Neuron (in vitro differentiated cells): ENCODE measurements around the gene H6PD.

Source experiments
- H2AFZ ChIP-seq: one replicate; pipeline ENCODE4 v1.6.1; 2013; ENCODE audit warnings: low read depth, mild to moderate bottlenecking, inconsistent platforms, low read length, moderate library complexity
- H3K27me3 ChIP-seq: one replicate; pipeline ENCODE4 v1.6.1; 2013; ENCODE audit warnings: low read length; ENCODE audit not compliant: insufficient read depth
- H3K36me3 ChIP-seq: one replicate; pipeline ENCODE4 v1.6.1; 2013; ENCODE audit warnings: low read length; ENCODE audit not compliant: insufficient read depth
- H3K4me1 ChIP-seq: one replicate; pipeline ENCODE4 v1.6.1; 2013; ENCODE audit warnings: low read length; ENCODE audit not compliant: insufficient read depth
- H3K4me3 ChIP-seq: 2 replicates; pipeline ENCODE4 v1.5.1; 2013; ENCODE audit warnings: mild to moderate bottlenecking, low read length, moderate library complexity
- H3K9me3 ChIP-seq: one replicate; pipeline ENCODE4 v1.6.1; 2013; ENCODE audit warnings: low read length

The H6PD gene

GRCh38 chr1:9238550-9238949, 4.0 kb downstream of the H6PD start:
- H3K36me3 ChIP-seq = peaks cover 3% of the 10 kb centered on the region
- peaks cover 8% of the 10 kb centered on the region for H3K4me1 ChIP-seq
- H3K27me3 ChIP-seq = no peaks in the 10 kb centered on the region
- no peak overlapping the region for H2AFZ ChIP-seq
- no peak overlapping the region for H3K4me3 ChIP-seq
- no peaks in the 10 kb centered on the region for H3K9me3 ChIP-seq

- Histone ChIP-seq H3K9me3 (no peaks in the 10 kb centered on the region), H3K4me1 (peaks cover 8% of the 10 kb centered on the region), H3K4me3 (no peak overlapping the region)
Measured at GRCh38 chr1:9239622-9240401, 5.2 kb downstream of the H6PD start.

GRCh38 chr1:9240914-9241820, 6.6 kb downstream of the H6PD start:
- Histone ChIP-seq H3K9me3 (no peaks in the 10 kb centered on the region), H3K27me3 (no peaks in the 10 kb centered on the region), H3K36me3 (peaks cover 6% of the 10 kb centered on the region), H3K4me3 (no peak overlapping the region), H2AFZ (no peak overlapping the region), H3K4me1 (no peaks in the 10 kb centered on the region)

More at GRCh38 chr1:9239622-9240401, 5.2 kb downstream of the H6PD start:
- Histone ChIP-seq H3K36me3 (peaks cover 3% of the 10 kb centered on the region), H2AFZ (no peak overlapping the region), H3K27me3 (no peaks in the 10 kb centered on the region)

- no peak overlapping the region for H3K4me3 ChIP-seq
- no peaks in the 10 kb centered on the region for H3K4me1 ChIP-seq
- no peaks in the 10 kb centered on the region for H3K27me3 ChIP-seq
- H3K9me3 ChIP-seq = no peaks in the 10 kb centered on the region
- no peak overlapping the region for H2AFZ ChIP-seq
- H3K36me3 ChIP-seq = peaks cover 8% of the 10 kb centered on the region
Measured at GRCh38 chr1:9241891-9242290, 7.3 kb downstream of the H6PD start.

GRCh38 chr1:9242338-9242969, 7.9 kb downstream of the H6PD start:
- no peaks in the 10 kb centered on the region for H3K4me1 ChIP-seq
- no peaks in the 10 kb centered on the region for H3K27me3 ChIP-seq
- no peak overlapping the region for H2AFZ ChIP-seq
- no peaks in the 10 kb centered on the region for H3K9me3 ChIP-seq
- peaks cover 13% of the 10 kb centered on the region for H3K36me3 ChIP-seq
- no peak overlapping the region for H3K4me3 ChIP-seq

- Histone ChIP-seq H3K4me1 (no peaks in the 10 kb centered on the region), H2AFZ (no peak overlapping the region), H3K4me3 (no peak overlapping the region), H3K36me3 (peaks cover 15% of the 10 kb centered on the region), H3K9me3 (no peaks in the 10 kb centered on the region), H3K27me3 (no peaks in the 10 kb centered on the region)
Measured at GRCh38 chr1:9243066-9243739, 8.6 kb downstream of the H6PD start.

- no peaks in the 10 kb centered on the region for H3K27me3 ChIP-seq
- peaks cover 10% of the 10 kb centered on the region for H3K4me1 ChIP-seq
- peaks cover 15% of the 10 kb centered on the region for H3K36me3 ChIP-seq
- no peaks in the 10 kb centered on the region for H3K9me3 ChIP-seq
- H3K4me3 ChIP-seq = no peak overlapping the region
- no peak overlapping the region for H2AFZ ChIP-seq
Measured at GRCh38 chr1:9244501-9245229, 10.1 kb downstream of the H6PD start.

- peaks cover 16% of the 10 kb centered on the region for H3K4me1 ChIP-seq
- no peaks in the 10 kb centered on the region for H3K9me3 ChIP-seq
- H3K27me3 ChIP-seq = no peaks in the 10 kb centered on the region
Measured at GRCh38 chr1:9245230-9245619, 10.7 kb downstream of the H6PD start.

GRCh38 chr1:9245661-9246060, 11.1 kb downstream of the H6PD start:
- no peaks in the 10 kb centered on the region for H3K27me3 ChIP-seq
- H3K4me1 ChIP-seq = peaks cover 20% of the 10 kb centered on the region
- no peaks in the 10 kb centered on the region for H3K9me3 ChIP-seq
- H3K36me3 ChIP-seq = peaks cover 12% of the 10 kb centered on the region
- no peak overlapping the region for H3K4me3 ChIP-seq
- H2AFZ ChIP-seq = no peak overlapping the region

More at GRCh38 chr1:9245230-9245619, 10.7 kb downstream of the H6PD start:
- no peak overlapping the region for H3K4me3 ChIP-seq
- H3K36me3 ChIP-seq = peaks cover 12% of the 10 kb centered on the region
- H2AFZ ChIP-seq = no peak overlapping the region

- H3K36me3 ChIP-seq = peaks cover 12% of the 10 kb centered on the region
- no peaks in the 10 kb centered on the region for H3K9me3 ChIP-seq
- H3K4me3 ChIP-seq = no peak overlapping the region
- no peaks in the 10 kb centered on the region for H3K27me3 ChIP-seq
- no peak overlapping the region for H2AFZ ChIP-seq
- H3K4me1 ChIP-seq = peaks cover 26% of the 10 kb centered on the region
Measured at GRCh38 chr1:9246215-9246614, 11.6 kb downstream of the H6PD start.

- no peaks in the 10 kb centered on the region for H3K9me3 ChIP-seq
- no peak overlapping the region for H2AFZ ChIP-seq
- peaks cover 12% of the 10 kb centered on the region for H3K36me3 ChIP-seq
- no peaks in the 10 kb centered on the region for H3K27me3 ChIP-seq
- no peak overlapping the region for H3K4me3 ChIP-seq
- peaks cover 34% of the 10 kb centered on the region for H3K4me1 ChIP-seq
Measured at GRCh38 chr1:9246841-9247785, 12.5 kb downstream of the H6PD start.
